Right atrium auricular region (tissue), 2 donors: Measurements from ENCODE around the gene LRRC32. TPM values are rescaled to one million over a fixed set of nuclear protein-coding genes. Genes with fewer than 3 reads are reported as not detected.

ENCODE experiments used
- DNase-seq: peaks from one replicate; pipeline ENCODE4 v3.0.0-alpha.2; 2019; ENCODE audit warnings: low spot score
- H3K27ac ChIP-seq, 2 donors: fragments of 200-600 bp; sonication (generic); 1 replicate in 1 of 2; 2 replicates in 1 of 2; pipeline ENCODE4 v1.5.1; 2016 to 2019
- H3K27me3 ChIP-seq, 2 donors: fragments of 200-600 bp; sonication (generic); one replicate each; pipeline versions ENCODE4 v1.5.1 to v1.6.0; 2017 to 2019
- H3K36me3 ChIP-seq: fragments of 200-600 bp; sonication (generic); one replicate; pipeline ENCODE4 v1.5.1; 2016
- H3K4me1 ChIP-seq, 2 donors: fragments of 200-600 bp; sonication (generic); one replicate each; pipeline versions ENCODE4 v1.5.1 to v1.6.0; 2017 to 2019
- H3K4me3 ChIP-seq, 2 donors: fragments of 200-600 bp; sonication (generic); 1 replicate in 1 of 2; 2 replicates in 1 of 2; pipeline ENCODE4 v1.5.1; 2017 to 2019; ENCODE audit warnings: mild to moderate bottlenecking in 1 of 2, moderate library complexity in 1 of 2
- H3K9me3 ChIP-seq, 2 donors: fragments of 200-600 bp; sonication (generic); one replicate each; pipeline ENCODE4 v1.5.1; 2019
- total RNA-seq, 2 donors: library from RNA; depleted of rRNA; stranded (reverse); fragments of >200 nt; gene quantifications; one replicate each; pipeline ENCODE4 v1.1.0, GENCODE V29; 2016
- TF ChIP-seq, protein P1 (sequence below), 2 donors: fragments of 200-600 bp; sonication (generic); IDR thresholded peaks; one replicate each; pipeline ENCODE4 v1.5.1; 2019; ENCODE audit warnings: antibody characterized with exemption in 2 of 2

Gene LRRC32
- total RNA-seq, 2 donors from 2014 or later: 37.9 to 56.0 TPM

DNA sequence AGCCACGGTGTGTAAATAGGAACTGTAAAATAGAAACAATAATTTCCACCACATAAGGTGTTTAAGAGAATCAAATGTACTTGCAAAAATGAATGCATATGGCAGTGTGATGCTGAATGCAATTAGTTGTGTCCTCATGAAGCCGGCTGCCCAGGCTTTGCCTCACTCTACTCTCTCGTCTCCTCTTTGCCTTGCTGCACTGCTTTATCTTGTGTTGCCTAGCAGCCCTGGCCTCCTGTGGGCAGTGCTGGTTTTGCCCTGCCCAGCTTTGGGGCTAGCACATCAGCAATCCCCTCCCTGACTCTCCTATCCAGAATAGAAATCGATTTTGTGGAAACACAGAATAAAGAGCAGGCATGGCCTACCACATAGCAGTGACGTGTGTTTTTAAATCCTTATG lies 30.0 kb downstream of the LRRC32 start:
- no peak overlapping the region for H3K27ac ChIP-seq
- no peaks in the 10 kb centered on the region for H3K36me3 ChIP-seq
- no peaks in the 10 kb centered on the region for H3K9me3 ChIP-seq
- no peaks in the 10 kb centered on the region for H3K27me3 ChIP-seq
- H3K4me3 ChIP-seq: no peak overlapping the region
- DNase-seq: peak; percentile 43
- peaks cover 0 to 31% of the 10 kb centered on the region in 2 donors for H3K4me1 ChIP-seq
- TF ChIP-seq, protein P1, sequence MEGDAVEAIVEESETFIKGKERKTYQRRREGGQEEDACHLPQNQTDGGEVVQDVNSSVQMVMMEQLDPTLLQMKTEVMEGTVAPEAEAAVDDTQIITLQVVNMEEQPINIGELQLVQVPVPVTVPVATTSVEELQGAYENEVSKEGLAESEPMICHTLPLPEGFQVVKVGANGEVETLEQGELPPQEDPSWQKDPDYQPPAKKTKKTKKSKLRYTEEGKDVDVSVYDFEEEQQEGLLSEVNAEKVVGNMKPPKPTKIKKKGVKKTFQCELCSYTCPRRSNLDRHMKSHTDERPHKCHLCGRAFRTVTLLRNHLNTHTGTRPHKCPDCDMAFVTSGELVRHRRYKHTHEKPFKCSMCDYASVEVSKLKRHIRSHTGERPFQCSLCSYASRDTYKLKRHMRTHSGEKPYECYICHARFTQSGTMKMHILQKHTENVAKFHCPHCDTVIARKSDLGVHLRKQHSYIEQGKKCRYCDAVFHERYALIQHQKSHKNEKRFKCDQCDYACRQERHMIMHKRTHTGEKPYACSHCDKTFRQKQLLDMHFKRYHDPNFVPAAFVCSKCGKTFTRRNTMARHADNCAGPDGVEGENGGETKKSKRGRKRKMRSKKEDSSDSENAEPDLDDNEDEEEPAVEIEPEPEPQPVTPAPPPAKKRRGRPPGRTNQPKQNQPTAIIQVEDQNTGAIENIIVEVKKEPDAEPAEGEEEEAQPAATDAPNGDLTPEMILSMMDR (IDR thresholded peaks at IDR 0.05): no peak

DNA sequence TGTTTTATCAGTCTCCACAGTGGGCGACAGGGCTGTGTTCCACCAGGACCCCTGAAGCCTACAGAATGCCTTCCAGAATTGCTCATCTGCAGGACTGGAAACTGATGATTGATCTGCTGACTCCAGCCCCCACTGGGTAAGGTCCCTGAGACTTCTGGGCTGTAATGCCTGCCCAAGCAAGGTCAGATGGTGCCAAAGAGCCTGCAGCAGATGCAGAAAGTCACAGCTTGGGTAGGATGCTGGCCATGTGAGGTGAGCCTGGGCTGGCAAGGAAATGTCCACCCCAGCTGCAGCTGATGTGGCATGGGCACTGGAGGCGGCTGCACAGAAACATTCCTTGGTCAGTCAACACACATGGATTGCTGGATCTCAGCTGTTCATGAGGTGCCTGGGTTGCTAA lies 30.9 kb downstream of the LRRC32 start:
- Histone ChIP-seq H3K4me1 (peaks cover 0 to 38% of the 10 kb centered on the region in 2 donors), H3K27me3 (no peaks in the 10 kb centered on the region), H3K36me3 (no peaks in the 10 kb centered on the region), H3K27ac (no peak overlapping the region), H3K4me3 (no peak overlapping the region), H3K9me3 (no peaks in the 10 kb centered on the region)
- no peak for DNase-seq
- TF ChIP-seq, protein P1 (IDR thresholded peaks at IDR 0.05): no peak

DNA sequence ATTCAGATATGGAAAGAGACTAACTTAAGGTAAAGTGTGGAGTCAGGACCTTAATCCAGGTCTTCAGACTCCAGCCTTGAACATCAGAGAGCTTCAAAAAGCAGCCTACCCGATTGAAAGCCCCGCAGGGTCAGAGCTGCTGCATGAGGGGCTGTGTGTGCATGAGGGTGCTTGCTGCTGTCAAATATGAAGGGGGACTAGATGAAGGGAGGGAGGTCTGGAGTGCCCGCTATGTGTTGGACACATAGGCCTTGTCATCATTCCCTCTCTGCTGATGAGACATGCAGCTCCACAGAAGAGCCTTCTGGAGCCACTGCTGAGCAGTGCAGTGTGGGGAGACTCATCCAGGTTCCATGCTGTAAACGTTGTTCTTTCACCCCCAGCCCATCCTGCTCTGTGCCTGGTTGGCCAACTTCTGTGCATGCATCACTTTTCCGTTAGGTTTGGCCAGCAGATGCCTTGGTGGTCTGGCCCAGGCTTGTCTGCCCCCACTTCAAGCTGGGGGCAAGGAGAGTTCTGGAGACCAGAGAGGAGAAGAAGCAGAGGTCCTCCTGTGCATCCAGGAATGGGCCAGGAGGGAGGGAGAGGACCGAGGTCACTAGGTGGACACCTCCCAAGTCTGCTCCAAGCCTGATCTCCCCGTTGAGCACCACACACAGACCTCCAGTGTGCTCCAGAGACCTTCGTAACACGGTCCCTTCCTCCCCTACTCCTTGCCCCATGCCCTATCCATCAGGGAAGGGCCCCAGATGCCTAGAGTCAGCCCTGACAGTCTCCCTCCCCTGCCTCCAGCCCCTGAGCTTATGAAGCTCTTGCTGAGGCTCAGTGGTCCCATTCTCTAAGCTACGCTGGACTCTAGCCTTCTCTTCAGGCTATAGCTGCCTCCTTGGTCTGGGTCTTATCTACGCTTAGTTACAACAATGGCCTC lies 32.0 kb downstream of the LRRC32 start:
- Histone ChIP-seq H3K27ac (no peak overlapping the region), H3K27me3 (no peaks in the 10 kb centered on the region), H3K9me3 (no peaks in the 10 kb centered on the region), H3K4me1 (peaks cover 0 to 38% of the 10 kb centered on the region in 2 donors), H3K4me3 (no peak overlapping the region), H3K36me3 (no peaks in the 10 kb centered on the region)
- DNase-seq: peak; percentile 34
- TF ChIP-seq, protein P1 (IDR thresholded peaks at IDR 0.05): no peak

DNA sequence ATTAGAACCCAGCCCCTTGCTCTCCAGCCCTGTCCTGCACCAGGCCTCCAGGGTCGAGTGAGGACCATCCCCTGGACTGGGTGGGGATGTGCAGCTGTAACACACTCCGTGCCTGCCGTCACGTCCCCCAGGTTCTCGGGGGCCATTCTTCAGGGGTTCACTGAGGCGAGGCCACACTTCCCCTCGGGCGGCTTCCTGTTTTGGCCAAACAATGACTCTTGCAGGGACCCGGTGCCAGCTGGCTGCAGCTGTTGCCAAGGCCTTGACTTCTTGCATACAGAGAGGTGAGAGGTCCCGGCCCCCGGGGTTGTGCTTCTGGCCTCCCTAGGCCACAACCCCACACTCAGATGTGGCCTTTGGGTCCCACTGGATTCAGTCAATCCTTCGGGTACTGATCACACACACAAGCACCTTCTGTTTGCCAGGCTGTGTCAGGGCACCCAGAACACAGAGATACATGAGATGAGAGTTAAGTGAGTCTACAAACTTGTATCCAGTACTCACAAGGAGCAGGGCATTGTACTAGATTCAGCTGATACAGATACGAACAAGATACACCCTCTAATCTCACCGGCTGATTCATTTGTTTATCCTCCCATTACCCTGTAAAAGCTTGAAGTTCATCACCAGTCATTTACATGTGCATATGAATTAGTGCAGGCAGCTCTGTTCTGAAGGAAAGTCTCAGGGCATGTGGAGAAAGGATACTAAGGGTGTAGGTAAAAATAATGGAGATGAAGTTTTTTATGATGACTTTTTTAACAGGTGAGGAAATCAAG lies 32.9 kb downstream of the LRRC32 start:
- H3K4me1 ChIP-seq: peaks cover 0 to 38% of the 10 kb centered on the region in 2 donors

DNA sequence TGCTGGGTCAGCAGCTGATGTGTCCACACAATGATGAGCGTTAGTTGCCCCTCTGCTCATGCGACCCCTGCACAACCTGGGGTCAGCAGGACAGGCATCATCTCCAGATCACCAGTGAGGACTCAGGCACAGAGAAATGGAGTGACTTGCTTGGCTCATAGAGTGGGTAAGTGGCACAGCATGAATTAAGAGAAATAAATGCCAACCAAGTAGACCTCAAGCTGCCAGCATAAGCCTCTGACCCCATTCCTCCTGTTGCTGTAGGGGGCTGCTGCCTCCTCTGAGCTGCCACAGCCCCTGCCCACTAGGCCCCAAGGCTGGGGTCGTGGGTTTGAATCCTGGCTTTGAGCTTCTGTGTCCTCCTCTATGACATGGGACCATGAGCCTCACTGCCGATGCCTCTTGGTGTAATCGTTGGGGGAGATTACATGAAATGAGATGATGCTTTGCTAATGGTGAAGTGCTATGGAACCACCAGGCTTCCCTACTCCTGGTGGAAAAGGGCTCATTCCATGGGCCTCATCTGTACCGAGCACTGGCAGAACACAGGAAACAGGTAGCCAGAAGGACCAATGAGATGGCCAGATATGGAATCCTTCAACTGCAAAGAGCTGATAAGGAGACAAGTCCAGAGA lies 33.6 kb downstream of the LRRC32 start:
- Histone ChIP-seq H3K4me3 (no peak overlapping the region), H3K27ac (peak overlapping the region in 1 of 2 donors; percentile 31), H3K4me1 (peaks cover 0 to 38% of the 10 kb centered on the region in 2 donors), H3K27me3 (no peaks in the 10 kb centered on the region), H3K36me3 (no peaks in the 10 kb centered on the region), H3K9me3 (no peaks in the 10 kb centered on the region)
- DNase-seq: peak; percentile 52
- TF ChIP-seq, protein P1 (IDR thresholded peaks at IDR 0.05): no peak

More for the DNA sequence above, 32.9 kb downstream of the LRRC32 start:
- Histone ChIP-seq H3K9me3 (no peaks in the 10 kb centered on the region), H3K27ac (peak overlapping the region in 1 of 2 donors; percentile 31), H3K36me3 (no peaks in the 10 kb centered on the region), H3K27me3 (no peaks in the 10 kb centered on the region), H3K4me3 (no peak overlapping the region)
- TF ChIP-seq, protein P1 (IDR thresholded peaks at IDR 0.05): no peak
- peak; percentile 85 for DNase-seq
